ENCODE measurements around the gene SPAAR.

DNA sequence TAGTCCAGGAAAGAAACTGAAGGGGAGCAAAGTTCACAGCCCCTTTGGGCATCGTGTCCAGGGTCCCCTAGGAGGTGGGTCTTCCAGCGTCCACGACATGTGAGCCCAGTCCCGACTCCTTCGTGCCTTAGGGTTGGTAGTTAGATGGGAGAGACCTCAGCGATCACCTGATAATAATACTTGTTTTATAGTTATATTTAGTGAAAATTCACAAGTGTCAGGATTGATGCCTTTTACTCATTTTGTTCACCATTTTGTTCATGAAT is 20.1 kb downstream of the SPAAR start:
- no peak for TF ChIP-seq EP300 (IDR thresholded peaks at IDR 0.05)
- TF ChIP-seq, protein P1, sequence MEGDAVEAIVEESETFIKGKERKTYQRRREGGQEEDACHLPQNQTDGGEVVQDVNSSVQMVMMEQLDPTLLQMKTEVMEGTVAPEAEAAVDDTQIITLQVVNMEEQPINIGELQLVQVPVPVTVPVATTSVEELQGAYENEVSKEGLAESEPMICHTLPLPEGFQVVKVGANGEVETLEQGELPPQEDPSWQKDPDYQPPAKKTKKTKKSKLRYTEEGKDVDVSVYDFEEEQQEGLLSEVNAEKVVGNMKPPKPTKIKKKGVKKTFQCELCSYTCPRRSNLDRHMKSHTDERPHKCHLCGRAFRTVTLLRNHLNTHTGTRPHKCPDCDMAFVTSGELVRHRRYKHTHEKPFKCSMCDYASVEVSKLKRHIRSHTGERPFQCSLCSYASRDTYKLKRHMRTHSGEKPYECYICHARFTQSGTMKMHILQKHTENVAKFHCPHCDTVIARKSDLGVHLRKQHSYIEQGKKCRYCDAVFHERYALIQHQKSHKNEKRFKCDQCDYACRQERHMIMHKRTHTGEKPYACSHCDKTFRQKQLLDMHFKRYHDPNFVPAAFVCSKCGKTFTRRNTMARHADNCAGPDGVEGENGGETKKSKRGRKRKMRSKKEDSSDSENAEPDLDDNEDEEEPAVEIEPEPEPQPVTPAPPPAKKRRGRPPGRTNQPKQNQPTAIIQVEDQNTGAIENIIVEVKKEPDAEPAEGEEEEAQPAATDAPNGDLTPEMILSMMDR (IDR thresholded peaks at IDR 0.05), result no peak
- TF ChIP-seq POLR2A (IDR thresholded peaks at IDR 0.05), result no peak
- no peak for TF ChIP-seq POLR2AphosphoS5 (IDR thresholded peaks at IDR 0.05)
